Adrenal gland (tissue), 5 donors: ENCODE measurements around the gene NOVA2.

Experiments used
- POLR2A ChIP-seq, 2 donors: fragments of 450-650 bp; IDR thresholded peaks; one replicate each; pipeline ENCODE4 v1.6.1; 2017; ENCODE audit warnings: antibody characterized with exemption in 2 of 2, mild to moderate bottlenecking in 2 of 2, moderate library complexity in 1 of 2
- TF ChIP-seq, protein P1 (sequence below), 6 experiments: fragments of 450-650 bp in 4 of 6; fragments of 200-600 bp in 2 of 6; sonication (generic) in 1 of 6; IDR thresholded peaks; 1 replicate in 5 of 6; 2 replicates in 1 of 6; pipeline versions ENCODE4 v1.5.1 to v1.8.0; 2016 to 2021; ENCODE audit warnings: antibody characterized with exemption in 6 of 6, mild to moderate bottlenecking in 2 of 6, moderate library complexity in 1 of 6
- donor health status: DM: no; HTN: no; CAD: no.

- TF ChIP-seq, protein P1, sequence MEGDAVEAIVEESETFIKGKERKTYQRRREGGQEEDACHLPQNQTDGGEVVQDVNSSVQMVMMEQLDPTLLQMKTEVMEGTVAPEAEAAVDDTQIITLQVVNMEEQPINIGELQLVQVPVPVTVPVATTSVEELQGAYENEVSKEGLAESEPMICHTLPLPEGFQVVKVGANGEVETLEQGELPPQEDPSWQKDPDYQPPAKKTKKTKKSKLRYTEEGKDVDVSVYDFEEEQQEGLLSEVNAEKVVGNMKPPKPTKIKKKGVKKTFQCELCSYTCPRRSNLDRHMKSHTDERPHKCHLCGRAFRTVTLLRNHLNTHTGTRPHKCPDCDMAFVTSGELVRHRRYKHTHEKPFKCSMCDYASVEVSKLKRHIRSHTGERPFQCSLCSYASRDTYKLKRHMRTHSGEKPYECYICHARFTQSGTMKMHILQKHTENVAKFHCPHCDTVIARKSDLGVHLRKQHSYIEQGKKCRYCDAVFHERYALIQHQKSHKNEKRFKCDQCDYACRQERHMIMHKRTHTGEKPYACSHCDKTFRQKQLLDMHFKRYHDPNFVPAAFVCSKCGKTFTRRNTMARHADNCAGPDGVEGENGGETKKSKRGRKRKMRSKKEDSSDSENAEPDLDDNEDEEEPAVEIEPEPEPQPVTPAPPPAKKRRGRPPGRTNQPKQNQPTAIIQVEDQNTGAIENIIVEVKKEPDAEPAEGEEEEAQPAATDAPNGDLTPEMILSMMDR (IDR thresholded peaks at IDR 0.05), result no peak
- TF ChIP-seq POLR2A (IDR thresholded peaks at IDR 0.05), result no peak
Measured at GRCh38 chr19:45897261-45897812, 76.3 kb downstream of the NOVA2 start.
